HG03280 (cell line): ENCODE results near the gene CUL7.

Source experiments
- ATAC-seq: cut with Tn5 transposase; IDR thresholded peaks from one replicate; pipeline ENCODE4 v1.9.1; 2021; ENCODE audit warnings: mild to moderate bottlenecking, moderate library complexity; ENCODE audit not compliant: unreplicated experiment

The CUL7 gene

DNA sequence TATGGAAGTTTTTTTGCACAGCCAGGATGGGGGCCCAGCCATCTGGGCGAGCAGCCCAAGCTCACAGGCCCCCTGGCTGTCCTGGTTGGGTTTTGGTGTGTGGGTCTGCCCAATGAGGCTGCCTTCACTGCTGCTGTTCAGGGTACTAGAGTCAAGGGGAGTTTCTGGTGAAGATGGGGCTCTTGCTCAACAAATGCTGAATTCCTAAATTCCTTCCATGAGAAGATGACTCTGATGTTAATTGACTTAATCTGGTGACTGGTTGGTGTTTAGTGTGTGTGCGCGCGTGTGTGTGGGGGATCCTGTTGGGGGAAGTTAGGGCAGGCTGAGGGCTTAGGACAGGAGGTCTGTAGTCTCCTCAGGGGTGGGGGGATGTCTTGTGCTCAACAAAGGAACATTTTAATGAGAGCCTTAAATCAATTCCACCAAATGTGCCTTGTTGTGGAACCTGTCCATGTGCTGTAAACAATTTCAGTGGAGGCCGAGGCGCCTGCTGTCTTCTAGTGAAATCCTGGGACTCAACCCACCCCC lies 24.4 kb upstream of the CUL7 start:
- no peak for ATAC-seq

DNA sequence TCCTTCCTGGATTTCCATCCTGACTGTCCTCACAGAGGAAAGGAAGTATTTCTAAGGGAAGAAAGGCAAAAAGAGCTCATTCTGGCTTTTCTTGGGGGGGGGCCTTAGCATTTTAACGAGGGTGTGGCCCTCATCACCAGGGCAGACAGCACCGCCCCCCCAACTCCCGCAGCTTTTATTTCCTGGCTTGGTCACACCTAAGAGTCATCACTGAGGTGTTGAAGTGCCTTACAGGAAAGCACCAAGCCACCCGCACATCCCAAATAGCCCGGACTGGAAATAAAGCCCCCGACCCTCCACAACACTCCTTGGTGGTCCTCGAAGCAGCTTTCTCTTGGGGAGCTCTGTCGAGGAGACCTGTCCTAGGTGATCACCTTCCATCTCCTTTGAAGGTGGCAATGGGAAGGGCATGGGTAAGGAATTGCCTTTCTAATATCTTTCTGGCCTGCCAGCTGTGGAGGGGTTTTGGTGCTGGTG lies 23.7 kb upstream of the CUL7 start:
- no peak for ATAC-seq

DNA sequence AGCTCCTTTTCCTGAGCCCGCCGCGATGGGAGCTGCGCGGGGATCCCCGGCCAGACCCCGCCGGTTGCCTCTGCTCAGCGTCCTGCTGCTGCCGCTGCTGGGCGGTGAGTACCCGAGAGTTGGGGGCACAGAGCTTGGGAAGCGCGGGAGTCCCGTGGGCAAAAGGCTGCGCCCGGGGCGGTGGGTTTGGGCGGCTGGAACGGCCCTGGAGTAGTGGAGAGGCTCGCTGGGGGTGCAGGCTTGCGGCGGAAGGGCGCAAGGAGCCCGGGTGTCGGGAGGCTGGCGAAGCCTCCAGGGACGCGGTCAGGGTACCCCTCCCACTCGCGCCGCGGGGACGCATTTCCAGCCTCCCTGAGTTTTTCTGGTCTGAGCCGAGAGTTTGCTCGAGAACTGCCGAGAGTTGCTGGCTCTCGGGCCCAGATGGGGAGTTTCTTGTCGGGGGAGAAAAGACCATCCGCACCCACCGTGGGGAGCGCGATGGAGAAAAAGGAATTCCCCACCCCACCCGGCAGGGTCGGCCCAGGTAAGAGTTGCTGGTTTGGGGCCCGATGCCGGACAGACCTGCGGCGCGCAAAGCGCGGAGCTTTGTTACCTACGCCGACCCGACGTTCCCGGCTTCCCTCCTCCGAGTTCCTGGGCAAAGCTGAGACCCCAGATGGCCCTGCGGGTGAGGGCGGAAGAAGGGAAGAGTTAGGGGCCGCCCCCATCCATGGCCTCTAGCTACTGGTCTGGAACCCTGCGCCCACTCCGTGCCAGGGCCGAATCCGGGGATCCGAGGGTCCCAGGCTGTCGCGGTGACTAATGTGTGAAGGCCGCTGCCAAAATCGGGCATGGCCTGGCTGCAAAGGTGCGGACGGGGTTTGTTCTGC lies 23.0 kb upstream of the CUL7 start:
- no peak for ATAC-seq

DNA sequence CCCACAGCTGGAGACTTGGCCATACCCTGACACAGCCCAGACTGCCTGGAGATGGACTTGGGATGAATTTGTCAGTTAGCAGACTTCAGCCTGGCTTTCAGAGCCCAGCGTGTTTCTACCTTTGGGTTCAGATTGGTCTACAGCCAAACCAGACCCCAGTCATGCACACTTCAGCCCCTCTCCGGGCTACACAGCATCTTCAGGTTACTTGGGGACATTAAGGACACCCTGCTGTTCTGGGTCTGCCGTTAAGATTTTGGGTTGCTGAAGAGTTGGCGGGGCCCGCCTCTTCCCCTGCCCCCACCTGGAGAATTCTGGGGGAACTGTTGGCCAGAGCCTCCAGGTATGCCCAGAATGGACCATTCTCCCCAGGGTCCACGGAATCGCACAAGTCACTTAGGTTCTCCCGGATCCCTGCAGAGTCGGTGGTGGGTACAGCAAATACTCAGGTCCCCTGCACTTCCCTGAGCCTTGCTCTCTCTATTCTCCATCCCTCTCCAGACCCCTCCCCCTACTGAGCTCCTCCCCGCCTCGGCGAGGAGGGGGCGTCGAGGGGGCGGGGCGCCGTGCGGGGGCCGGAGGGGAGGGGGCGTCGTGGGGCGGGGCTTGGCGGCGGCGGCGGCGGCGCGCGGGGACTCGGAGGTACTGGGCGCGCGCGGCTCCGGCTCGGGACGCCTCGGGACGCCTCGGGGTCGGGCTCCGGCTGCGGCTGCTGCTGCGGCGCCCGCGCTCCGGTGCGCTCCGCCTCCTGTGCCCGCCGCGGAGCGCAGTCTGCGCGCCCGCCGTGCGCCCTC lies 22.2 kb upstream of the CUL7 start, which contains the start of gene PTK7:
PTK7 (plus strand) TSS at position 645 of the 794 bp plus-strand sequence. CDS start 175 bp downstream, outside the sequence.
- ATAC-seq, result no peak

DNA sequence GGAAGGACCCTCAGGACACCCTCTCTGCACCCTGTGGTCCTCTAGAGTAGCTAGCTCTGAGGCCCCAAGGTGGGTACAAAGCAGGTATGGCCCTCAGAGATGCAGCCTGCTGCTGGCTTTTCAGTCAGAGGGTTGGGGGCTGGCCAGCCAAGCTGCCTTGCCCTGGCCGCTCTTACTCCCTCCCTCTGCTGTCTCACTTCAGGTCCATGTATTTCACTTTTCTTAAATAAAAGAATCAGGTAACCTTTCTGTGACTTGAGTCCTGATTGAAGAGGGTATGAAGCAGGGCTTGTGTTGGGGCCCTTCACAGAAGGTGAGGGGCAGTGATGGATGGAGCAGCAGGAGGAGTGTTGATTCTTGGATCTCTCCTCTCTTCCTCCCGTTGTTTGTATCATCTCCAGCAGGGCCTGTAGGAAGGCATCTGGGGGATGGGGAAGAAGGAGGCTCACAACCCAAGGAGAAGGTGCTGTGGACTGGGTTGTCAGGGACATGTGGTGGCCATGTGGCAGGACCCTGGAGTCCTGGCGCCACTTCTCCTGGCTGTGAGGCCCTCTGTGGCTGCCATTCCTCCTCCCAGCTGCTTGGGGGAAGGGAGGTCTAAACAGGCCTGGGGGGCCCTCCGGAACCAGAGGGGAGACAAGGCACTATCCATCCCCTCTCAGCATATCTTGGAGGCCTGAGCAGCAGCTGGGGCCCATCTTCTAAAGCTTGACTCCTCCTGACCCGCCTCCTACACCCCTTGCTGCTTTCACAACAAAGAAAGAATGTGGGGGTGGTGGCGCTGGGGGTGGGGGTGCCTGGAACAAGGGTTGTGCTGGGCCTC lies 21.4 kb upstream of the CUL7 start:
- ATAC-seq, result no peak

DNA sequence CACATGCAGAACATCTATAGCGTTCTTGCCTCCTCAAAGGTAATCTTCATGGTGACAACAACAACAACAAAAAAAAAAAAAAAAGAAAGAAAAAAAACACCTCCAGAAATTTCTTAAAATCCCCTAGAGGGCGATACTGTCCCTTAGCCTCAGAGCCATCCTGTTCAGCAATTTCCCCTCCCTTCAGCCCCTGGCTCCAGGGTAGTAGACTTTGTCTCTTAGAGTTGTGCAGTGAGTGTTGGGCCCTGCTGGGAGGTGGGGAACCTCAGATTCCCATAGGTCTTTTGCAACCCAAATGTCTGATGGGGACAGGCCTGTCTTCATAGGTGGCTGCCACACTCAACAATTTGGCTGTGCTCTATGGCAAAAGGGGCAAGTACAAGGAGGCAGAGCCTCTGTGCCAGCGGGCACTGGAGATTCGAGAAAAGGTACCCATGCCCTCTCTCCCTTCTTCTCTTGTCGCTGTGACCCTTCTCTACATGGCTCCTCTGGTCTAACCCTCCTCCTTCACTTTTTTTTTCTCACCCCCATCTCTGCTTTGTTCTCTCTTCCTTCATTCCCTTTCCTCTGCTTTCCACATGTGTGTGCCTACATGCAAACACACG lies 16.5 kb upstream of the CUL7 start:
- no peak for ATAC-seq

DNA sequence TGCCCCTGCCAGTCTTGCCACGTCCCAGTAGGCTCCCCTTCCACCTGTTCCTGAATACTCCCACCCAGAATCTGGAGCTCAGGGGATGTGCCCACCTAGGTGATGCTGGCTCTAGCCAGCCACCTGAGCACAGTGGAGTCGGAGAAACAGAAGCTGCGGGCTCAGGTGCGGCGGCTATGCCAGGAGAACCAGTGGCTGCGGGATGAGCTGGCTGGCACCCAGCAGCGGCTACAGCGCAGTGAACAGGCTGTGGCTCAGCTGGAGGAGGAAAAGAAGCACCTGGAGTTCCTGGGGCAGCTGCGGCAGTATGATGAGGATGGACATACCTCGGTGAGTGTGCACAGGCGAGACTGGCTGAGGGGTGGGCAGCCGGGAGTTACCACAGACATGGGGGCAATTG lies 9.2 kb upstream of the CUL7 start:
- no peak for ATAC-seq

DNA sequence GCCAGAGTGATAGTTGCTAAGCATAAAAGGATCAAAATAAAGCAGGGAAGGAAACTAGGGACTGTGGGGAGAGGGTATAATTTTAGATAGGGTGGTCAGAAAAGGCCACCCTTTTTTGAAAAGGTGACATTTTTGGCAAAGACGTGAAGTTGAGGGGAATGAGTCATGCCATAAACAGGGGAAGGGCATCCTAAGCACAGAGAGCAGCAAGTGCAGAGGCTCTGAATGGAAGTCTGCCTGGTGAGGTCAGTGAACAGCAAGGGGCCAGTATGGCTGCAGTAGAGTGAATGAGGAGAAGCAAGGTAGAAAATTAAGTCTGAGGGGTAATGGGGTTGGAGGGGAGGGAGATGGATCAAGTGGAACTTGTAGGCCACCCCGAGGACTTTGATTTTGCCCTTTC lies 8.2 kb upstream of the CUL7 start:
- ATAC-seq, result no peak

DNA sequence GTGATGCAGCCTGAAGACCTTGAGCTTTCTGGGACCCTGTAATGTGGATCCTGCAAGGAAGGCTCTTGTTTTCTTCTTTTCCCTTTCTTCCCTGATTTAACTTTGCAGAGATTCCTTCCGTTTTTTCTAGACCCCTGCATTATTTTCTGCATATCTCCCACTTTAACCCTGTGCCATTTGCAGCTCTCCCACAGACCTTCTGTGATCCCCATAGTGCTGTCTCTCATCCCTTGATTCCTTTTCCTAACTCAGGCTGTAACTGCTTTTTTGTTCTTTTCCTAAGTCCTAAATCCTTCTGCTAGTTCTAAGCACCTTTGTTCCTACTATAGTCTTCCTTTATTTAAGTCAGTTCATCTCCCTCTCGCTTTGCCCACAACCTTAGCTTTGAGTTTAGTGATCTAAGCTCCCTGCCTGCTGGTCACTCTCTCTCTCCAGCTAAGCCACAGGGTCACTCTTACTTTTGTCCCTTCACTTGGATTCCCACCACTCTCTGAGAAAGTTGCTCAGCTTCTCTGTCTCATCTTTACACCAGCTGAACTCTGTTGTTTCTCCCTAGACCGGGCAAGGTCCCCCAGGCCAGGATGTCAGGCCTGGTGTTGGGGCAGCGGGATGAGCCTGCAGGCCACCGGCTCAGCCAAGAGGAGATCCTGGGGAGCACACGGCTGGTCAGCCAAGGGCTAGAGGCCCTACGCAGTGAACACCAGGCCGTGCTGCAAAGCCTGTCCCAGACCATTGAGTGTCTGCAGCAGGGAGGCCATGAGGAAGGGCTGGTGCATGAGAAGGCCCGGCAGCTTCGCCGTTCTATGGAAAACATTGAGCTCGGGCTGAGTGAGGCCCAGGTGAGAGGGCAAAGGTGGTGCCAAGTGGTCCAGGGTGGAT lies 7.3 kb upstream of the CUL7 start:
- ATAC-seq, result no peak

DNA sequence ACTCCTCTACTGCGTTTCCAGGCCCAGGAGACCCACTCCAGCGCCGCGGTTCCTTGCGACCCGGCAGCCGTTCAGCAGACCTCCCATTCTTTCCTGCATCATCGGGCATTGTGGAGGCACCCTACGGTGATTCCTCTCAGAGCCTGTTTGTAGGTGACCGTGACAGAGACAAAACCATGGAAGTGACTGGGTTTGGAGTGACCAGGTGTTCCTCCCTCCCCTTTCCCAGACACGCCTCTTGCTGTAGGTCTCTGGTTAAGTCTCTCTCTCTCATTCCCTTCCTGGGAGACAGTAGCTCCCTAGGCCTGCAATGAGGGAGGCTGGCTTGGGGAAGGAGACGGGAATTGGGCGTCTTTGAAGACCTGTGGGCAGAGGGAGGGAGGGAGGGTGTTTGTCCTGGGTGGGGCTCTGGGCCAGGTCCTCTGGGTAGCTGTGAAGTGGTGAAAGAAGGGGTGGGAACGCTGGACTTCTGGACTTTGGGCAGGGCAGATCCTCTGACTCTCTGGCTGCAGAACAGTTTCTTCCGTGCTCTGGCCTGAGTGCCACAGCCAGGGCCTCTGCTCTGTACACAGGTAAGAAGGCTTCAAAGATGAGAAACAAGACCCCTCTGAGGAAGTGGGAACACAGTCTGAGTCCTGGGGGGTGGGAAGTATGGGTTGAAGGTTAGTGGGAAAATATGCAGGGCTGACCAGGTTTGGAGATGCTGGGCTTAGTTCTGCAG lies 6.5 kb upstream of the CUL7 start:
- ATAC-seq, result no peak

DNA sequence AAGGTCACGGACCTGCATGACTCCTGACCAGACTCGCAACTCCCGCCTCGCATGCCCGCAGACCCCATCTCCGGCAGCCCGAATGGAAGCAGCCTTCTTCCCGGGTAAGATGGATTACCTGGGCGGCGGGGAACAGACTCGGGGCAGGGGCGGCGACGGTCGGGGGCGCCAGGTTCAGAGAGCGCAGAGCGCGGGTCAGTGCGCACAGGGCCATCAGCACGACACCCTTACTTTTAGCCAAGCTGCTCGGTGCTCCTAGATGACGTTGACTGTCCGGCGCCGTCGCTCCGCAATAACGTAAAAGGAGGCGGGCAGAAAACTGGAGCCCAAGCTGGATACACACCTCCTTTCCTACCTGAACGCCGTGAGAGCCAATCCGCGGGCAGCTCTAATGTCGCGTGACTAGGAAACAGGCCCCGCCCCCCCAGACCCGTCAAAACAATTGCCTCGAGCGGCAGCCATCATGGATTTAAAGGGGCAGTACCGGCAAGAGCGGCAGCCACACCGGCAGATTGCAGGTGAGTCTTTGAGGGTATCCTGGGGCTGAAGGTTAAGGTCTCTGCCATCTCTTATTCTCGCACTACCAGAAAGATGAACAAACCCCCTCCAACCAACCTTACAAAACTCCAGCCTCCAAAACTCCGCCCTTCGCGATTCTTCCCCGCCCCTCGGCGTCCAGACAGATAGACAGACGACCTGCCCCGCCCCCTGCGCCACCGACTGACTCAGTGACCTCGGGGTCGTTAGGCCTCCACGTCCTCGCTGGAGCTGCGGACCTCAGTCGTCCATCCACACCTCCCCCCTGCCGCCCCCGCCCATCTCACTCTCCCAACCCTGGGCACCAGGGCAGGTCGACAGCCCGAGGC lies 5.8 kb upstream of the CUL7 start, which contains the start of the genes KLC4 and MRPL2:
KLC4 (plus strand) TSS at position 464 of the 866 bp plus-strand sequence. CDS start 1,705 bp downstream, outside the sequence.
MRPL2 (minus strand) TSS at position 267 of the 866 bp plus-strand sequence; CDS start at position 214, 53 bp downstream.
- peak; percentile 88 for ATAC-seq

DNA sequence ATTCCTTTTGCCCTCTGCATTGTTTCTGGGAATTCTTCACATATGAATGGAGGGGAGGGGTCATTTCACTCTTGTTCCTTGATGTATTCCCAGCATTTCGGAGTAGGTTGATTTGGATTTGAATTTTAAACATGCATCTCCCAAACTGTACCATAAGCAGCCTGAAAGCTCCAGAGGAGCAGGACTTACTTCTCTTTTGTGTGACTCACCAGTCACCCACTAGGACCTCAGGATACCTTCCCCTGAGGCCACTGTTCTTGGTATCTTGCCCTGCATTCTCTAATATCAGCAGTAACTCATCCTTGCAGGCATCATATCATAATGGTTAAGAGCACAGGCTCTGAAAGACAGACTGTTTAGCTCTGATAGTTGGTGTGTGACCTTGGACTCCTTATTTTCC lies 4.9 kb upstream of the CUL7 start:
- ATAC-seq, result no peak

DNA sequence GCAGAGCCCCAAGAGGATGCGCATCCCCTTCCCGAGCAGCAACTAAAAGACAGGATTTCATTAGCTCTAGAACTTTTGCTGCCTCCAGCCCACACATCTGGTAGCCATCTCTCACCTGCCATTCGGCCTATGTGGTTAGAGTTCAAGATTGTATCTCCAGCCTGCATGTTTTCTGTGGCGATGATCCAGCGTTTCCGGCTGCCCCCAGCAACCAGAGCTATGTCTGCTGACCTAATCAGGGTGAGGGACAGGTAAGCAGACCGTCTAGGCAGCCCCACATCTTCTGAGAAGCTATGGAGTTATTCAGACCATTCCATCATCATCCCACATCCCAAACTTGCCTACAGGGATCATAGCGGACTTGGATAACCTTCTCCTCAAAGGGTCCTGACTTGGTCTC lies 2.3 kb upstream of the CUL7 start:
- ATAC-seq, result no peak

DNA sequence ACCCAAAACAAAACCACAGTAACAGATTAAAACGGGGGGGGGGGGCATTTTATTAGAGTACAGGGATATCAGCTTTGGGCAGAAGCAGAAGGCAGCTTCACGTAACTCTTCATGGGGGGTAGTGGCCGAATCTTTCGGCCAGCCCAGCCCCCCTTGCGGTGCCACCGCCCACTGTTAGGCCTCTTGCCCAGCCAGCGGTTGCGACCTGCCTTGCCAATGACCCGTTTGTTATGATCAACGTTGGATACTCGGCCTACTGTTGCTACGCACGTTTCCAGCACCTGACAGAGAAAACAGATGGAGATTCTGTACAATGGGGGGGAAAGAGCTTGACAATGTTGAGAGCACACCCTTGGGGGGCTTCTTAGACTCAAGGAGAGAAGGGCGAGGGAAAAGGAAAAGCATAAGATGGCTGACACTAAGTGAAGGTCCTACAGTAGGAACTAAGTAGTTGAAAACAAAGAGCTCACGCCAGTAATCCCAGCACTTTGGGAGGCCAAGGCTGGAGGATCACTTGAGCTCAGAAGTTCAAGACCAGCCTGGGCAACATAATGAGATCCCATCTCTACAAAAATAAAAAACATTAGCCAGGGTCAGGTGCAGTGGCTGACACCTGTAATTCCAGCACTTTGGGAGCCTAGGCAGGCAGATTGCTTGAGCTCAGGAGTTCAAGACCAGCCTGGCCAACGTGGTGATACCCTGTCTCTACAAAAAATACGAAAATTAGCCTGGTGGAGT lies 724 bp upstream of the CUL7 start:
- no peak for ATAC-seq

DNA sequence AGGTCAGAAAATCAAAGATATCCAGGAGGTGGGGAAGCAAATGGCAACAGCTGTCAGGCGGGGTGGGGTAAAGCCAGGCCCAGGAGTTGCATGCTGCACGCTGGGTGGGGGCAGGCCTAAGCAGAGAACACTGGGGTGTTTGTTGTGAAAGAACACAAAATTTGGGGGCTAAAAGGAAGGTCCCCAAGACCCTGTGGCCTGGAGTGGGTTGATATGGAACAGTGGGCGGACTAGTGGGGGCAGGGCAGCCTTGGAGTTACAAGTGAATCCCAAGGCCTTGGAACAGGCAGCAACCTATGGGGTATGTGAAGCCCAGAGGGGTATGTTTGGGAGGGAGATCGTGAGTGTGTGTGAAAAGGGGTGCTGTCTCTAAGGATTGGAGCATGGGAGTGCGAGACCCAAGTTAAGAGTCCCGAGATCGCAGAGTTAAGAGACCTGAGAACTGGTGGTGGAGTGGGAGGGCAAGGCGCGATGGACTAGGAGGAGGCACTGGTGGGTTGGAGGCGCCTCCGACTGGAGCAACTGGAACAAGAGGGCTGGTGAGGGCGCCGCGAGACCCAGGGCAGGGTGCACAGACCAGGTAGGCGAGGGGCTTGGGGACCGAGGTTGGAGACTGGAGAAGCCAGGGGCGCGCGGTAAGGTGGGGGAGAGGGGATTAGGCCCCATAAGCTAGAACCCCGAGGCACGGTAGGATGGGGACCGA lies 658 bp downstream of the CUL7 start:
- peak; percentile 24 for ATAC-seq

DNA sequence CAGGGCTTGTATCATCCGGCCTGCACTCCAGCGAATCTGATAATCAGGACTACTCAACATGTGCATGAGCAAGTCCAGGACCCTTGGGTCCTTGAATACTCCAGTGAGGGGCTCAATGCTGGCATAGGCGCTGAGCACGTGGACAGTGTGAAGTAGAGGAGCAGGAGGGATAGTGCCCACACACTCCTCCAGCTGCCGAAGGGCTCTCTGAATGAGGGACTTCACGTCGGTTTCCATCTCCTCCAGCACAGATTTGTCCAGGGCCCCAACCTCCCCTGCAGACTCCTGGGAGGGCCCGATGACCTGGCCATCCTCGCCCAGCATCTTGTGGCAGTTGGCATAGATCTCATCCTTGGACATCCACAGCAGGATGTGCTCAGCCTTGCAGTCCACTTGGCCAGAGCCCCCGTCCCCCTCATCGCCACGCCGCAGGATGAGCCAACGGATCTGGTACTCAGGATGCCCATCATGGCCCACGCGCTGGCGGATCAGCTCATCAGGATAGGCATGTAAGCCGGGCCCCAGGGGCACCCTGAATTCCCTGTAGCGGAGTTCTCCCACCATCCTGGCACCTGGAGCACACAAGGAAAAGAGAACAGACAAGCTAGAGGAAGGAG lies 1.3 kb downstream of the CUL7 start:
- no peak for ATAC-seq
